Liver (tissue), 3 donors: Measurements from ENCODE around the gene RASSF3.

ENCODE experiments used
- JUND ChIP-seq, 2 donors: IDR thresholded peaks; 2 replicates each; pipeline ENCODE4 v1.6.1; 2016; ENCODE audit warnings: antibody characterized with exemption in 2 of 2
- SP1 ChIP-seq: IDR thresholded peaks from 2 replicates; pipeline ENCODE4 v1.6.1; 2018; ENCODE audit warnings: antibody characterized with exemption, mild to moderate bottlenecking
- YY1 ChIP-seq: IDR thresholded peaks from 2 replicates; pipeline ENCODE4 v1.6.1; 2016; ENCODE audit warnings: antibody characterized with exemption, mild to moderate bottlenecking
- TF ChIP-seq, protein P1 (sequence below): IDR thresholded peaks from 2 replicates; pipeline ENCODE4 v1.6.1; 2016; ENCODE audit warnings: antibody characterized with exemption, mild to moderate bottlenecking
- TF ChIP-seq, protein P2 (sequence below): fragments of 150-350 bp; IDR thresholded peaks from 2 replicates; pipeline ENCODE4 v1.5.1; 2017; ENCODE audit warnings: improper control_type of control experiment, low read depth, low read length; ENCODE audit not compliant: missing input control
- donor health status: healthy.
- donor health status: healthy.

DNA sequence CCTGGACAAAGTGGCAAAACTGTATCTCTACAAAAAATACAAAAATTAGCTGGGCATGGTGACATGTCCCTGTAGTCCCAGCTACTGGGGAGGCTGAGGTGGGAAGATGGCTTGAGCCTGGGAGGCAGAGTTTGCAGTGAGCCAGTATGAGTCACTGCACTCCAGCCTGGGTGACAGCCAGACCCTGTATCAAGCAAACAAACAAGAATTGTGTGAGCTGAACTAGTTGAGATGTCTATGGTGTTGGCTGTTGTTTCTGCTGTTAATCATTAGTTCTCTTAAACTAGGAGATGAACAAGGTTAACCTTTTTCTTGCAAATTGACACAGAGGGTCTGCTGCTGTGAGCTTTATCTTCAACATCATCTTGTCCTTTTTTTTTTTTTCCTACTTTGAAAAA, 23.6 kb downstream of the RASSF3 start:
- TF ChIP-seq JUND (IDR thresholded peaks at IDR 0.05) (peak; percentile 50 to 94), YY1 (no peak), SP1 (peak; percentile 23)
- TF ChIP-seq, protein P1, sequence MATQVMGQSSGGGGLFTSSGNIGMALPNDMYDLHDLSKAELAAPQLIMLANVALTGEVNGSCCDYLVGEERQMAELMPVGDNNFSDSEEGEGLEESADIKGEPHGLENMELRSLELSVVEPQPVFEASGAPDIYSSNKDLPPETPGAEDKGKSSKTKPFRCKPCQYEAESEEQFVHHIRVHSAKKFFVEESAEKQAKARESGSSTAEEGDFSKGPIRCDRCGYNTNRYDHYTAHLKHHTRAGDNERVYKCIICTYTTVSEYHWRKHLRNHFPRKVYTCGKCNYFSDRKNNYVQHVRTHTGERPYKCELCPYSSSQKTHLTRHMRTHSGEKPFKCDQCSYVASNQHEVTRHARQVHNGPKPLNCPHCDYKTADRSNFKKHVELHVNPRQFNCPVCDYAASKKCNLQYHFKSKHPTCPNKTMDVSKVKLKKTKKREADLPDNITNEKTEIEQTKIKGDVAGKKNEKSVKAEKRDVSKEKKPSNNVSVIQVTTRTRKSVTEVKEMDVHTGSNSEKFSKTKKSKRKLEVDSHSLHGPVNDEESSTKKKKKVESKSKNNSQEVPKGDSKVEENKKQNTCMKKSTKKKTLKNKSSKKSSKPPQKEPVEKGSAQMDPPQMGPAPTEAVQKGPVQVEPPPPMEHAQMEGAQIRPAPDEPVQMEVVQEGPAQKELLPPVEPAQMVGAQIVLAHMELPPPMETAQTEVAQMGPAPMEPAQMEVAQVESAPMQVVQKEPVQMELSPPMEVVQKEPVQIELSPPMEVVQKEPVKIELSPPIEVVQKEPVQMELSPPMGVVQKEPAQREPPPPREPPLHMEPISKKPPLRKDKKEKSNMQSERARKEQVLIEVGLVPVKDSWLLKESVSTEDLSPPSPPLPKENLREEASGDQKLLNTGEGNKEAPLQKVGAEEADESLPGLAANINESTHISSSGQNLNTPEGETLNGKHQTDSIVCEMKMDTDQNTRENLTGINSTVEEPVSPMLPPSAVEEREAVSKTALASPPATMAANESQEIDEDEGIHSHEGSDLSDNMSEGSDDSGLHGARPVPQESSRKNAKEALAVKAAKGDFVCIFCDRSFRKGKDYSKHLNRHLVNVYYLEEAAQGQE, result no peak
- TF ChIP-seq, protein P2, sequence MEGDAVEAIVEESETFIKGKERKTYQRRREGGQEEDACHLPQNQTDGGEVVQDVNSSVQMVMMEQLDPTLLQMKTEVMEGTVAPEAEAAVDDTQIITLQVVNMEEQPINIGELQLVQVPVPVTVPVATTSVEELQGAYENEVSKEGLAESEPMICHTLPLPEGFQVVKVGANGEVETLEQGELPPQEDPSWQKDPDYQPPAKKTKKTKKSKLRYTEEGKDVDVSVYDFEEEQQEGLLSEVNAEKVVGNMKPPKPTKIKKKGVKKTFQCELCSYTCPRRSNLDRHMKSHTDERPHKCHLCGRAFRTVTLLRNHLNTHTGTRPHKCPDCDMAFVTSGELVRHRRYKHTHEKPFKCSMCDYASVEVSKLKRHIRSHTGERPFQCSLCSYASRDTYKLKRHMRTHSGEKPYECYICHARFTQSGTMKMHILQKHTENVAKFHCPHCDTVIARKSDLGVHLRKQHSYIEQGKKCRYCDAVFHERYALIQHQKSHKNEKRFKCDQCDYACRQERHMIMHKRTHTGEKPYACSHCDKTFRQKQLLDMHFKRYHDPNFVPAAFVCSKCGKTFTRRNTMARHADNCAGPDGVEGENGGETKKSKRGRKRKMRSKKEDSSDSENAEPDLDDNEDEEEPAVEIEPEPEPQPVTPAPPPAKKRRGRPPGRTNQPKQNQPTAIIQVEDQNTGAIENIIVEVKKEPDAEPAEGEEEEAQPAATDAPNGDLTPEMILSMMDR, result no peak
